HepG2 (cell line): ENCODE measurements around the gene LSM14B. TPM values are rescaled to one million over a fixed set of nuclear protein-coding genes. Genes with fewer than 3 reads are reported as not detected.
A peak's percentile ranks its signal among the peaks of the same experiment; 100 is the strongest.

Experiments used
- AHDC1 ChIP-seq: sonication (generic); formaldehyde crosslinking; IDR thresholded peaks from 2 replicates; pipeline ENCODE4 v1.5.1; 2020; ENCODE audit warnings: mild to moderate bottlenecking, missing genetic modification reagents, borderline replicate concordance
- ARNTL ChIP-seq: sonication (generic); formaldehyde crosslinking; IDR thresholded peaks from 2 replicates; pipeline ENCODE4 v1.4.0; 2020; ENCODE audit warnings: mild to moderate bottlenecking, missing genetic modification reagents
- CSRNP2 ChIP-seq: sonication (generic); formaldehyde crosslinking; conservative IDR thresholded peaks from 2 replicates; pipeline ENCODE4 v1.8.0; 2022; ENCODE audit warnings: low read depth, missing genetic modification reagents
- E2F5 ChIP-seq: sonication (generic); formaldehyde crosslinking; conservative IDR thresholded peaks from 2 replicates; pipeline ENCODE4 v1.4.0; 2020; ENCODE audit warnings: missing genetic modification reagents
- TEAD2 ChIP-seq: sonication (generic); formaldehyde crosslinking; IDR thresholded peaks from 2 replicates; pipeline ENCODE4 v1.9.0; 2021; ENCODE audit warnings: missing genetic modification reagents
- YEATS2 ChIP-seq: sonication (generic); formaldehyde crosslinking; IDR thresholded peaks from 2 replicates; pipeline ENCODE4 v1.4.0; 2020; ENCODE audit warnings: missing genetic modification reagents, borderline replicate concordance
- ZMYM4 ChIP-seq: sonication (generic); formaldehyde crosslinking; IDR thresholded peaks from 2 replicates; pipeline ENCODE4 v1.8.1; 2023; ENCODE audit warnings: mild to moderate bottlenecking, missing genetic modification reagents
- ZNF275 ChIP-seq: sonication (generic); formaldehyde crosslinking; IDR thresholded peaks from 2 replicates; pipeline ENCODE4 v1.8.0; 2022; ENCODE audit warnings: missing genetic modification reagents, mild to moderate bottlenecking, inconsistent platforms, borderline replicate concordance
- ZNF318 ChIP-seq: sonication (generic); formaldehyde crosslinking; IDR thresholded peaks from 2 replicates; pipeline ENCODE4 v1.4.0; 2020; ENCODE audit warnings: mild to moderate bottlenecking, missing genetic modification reagents
- polyA plus RNA-seq, 8 experiments: library from polyadenylated mRNA; depleted of rRNA in 3 of 8; stranded (reverse) in 7 of 8; unstranded in 1 of 8; fragments of >200 nt; fragmentation: Illumina TruSeq in 4 of 8; extraction: Trizol in 4 of 8; gene quantifications; 2 replicates each; pipeline versions ENCODE4 v1.2.1 to v1.2.3, GENCODE V29; 2011 to 2016; ENCODE audit warnings: low read depth in 4 of 8, missing spikeins in 1 of 8, mixed read lengths in 1 of 8; ENCODE audit not compliant: insufficient read depth in 1 of 8
- total RNA-seq, 5 experiments: library from RNA; depleted of rRNA; stranded (reverse); fragments of >200 nt; fragmentation: Illumina TruSeq; extraction: Trizol; gene quantifications; 2 replicates each; pipeline ENCODE4 v1.2.3, GENCODE V29; 2016; ENCODE audit warnings: low read depth in 1 of 5

Gene LSM14B
- total and polyA plus RNA-seq, 2 of the 13 experiments (the other 11 are each of a cell fraction or from before 2014, with no cell fraction given): 43.3 to 79.2 TPM

GRCh38 chr20:62143957-62144825 lies 21.9 kb downstream of the LSM14B start (continued):
- peak; percentile 9; the same call in 1 of the 2 replicates for TF ChIP-seq ZMYM4
- TF ChIP-seq ZNF275 (CRISPR knock-in tag): no peak
- TF ChIP-seq E2F5 (CRISPR knock-in tag): no peak; the same call in 1 of the 2 replicates
- TF ChIP-seq CSRNP2 (CRISPR knock-in tag): no peak
- no peak; the same call in 1 of the 2 replicates for TF ChIP-seq YEATS2 (CRISPR knock-in tag)
- TF ChIP-seq TEAD2: no peak
- TF ChIP-seq AHDC1 (CRISPR knock-in tag): no peak
- TF ChIP-seq ARNTL (CRISPR knock-in tag): peak; percentile 63; the same call in 1 of the 2 replicates
- TF ChIP-seq ZNF318 (CRISPR knock-in tag): no peak
